ENCODE measurements around the gene TRMT5.

DNA sequence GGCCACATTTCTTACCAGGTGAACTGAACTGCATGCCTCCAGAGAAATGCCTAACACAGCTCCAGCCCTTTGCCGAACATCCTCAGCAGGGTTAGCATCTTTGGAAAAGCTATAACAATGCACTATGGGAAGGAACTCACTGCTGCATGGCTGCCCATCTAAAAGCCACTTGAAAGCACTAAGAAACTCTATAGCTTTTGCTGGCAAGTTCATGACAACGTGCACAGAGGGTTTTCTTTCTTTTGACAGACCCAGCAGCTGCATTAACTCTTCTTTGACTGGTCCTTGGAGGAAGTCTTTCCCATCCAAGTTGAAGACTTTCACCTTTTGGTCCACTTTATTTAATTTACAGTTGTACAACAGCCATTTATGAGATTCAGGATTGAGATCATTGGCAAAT is 5.3 kb downstream of the TRMT5 start:
- no peak for TF ChIP-seq CTCF (IDR thresholded peaks at IDR 0.05)
- TF ChIP-seq EZH2 (IDR thresholded peaks at IDR 0.05; ENCODE audit: borderline replicate concordance, insufficient read depth, low read depth, low read length, poor library complexity, severe bottlenecking) = no peak

Data from B cell (primary cell).